ENCODE results near the gene PPP1R13L.

PPP1R13L gene

GRCh38 chr19:45403781-45404556 is 900 bp downstream of the PPP1R13L start:
- TF ChIP-seq CTCF (IDR thresholded peaks at IDR 0.05; ENCODE audit: low read depth, low read length) = peak; percentile 43
- no peak for DNase-seq (ENCODE audit: extremely low read depth, low read depth)

GRCh38 chr19:45403272-45403671 is 1.6 kb downstream of the PPP1R13L start:
- no peak for TF ChIP-seq CTCF (IDR thresholded peaks at IDR 0.05; ENCODE audit: low read depth, low read length)
- DNase-seq (ENCODE audit: extremely low read depth, low read depth) = no peak

- no peak for DNase-seq (ENCODE audit: extremely low read depth, low read depth)
- peak; percentile 27 for TF ChIP-seq CTCF (IDR thresholded peaks at IDR 0.05; ENCODE audit: low read depth, low read length)
Observed at GRCh38 chr19:45402298-45403061, 2.4 kb downstream of the PPP1R13L start.

DNA sequence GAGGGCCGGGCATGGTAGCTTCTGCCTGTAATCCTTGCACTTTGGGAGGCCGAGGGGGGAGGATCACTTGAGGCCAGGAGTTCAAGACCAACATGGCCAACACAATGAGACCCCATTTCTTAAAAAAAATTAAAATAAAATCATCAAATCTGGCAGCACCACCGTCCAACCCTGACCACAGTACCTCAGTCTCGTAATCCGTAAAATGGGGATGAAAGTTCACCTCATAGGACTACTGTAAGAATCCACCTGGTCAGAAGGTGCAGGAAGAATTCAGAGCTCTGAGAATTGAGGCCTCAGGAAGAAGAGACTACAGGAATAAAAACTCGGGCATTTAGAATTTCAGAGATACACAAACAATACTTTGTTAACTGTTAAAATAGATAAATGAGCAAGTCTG is 3.1 kb downstream of the PPP1R13L start:
- TF ChIP-seq CTCF (IDR thresholded peaks at IDR 0.05; ENCODE audit: low read depth, low read length) = no peak
- DNase-seq (ENCODE audit: extremely low read depth, low read depth) = no peak

DNA sequence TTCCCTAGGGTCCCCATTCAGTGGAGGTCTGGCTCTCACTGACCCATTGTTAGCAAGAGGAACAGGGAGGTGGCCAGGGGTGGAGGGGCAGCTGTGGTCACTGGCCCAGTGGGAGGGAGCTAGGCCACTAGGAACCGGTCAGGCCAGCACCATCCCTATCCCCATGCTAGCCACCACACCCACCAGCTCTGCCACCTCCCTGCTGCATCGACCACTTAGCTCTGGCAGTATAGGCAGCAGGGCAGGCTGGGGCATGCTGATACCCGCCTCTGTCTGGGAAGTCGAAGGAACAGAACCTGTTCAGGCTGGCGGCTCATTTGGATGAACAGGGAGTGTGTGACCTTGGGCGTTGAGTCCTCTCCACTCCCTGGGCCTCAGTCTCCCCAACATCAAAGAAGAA is 4.7 kb downstream of the PPP1R13L start:
- TF ChIP-seq CTCF (IDR thresholded peaks at IDR 0.05; ENCODE audit: low read depth, low read length) = no peak
- DNase-seq (ENCODE audit: extremely low read depth, low read depth) = no peak

DNA sequence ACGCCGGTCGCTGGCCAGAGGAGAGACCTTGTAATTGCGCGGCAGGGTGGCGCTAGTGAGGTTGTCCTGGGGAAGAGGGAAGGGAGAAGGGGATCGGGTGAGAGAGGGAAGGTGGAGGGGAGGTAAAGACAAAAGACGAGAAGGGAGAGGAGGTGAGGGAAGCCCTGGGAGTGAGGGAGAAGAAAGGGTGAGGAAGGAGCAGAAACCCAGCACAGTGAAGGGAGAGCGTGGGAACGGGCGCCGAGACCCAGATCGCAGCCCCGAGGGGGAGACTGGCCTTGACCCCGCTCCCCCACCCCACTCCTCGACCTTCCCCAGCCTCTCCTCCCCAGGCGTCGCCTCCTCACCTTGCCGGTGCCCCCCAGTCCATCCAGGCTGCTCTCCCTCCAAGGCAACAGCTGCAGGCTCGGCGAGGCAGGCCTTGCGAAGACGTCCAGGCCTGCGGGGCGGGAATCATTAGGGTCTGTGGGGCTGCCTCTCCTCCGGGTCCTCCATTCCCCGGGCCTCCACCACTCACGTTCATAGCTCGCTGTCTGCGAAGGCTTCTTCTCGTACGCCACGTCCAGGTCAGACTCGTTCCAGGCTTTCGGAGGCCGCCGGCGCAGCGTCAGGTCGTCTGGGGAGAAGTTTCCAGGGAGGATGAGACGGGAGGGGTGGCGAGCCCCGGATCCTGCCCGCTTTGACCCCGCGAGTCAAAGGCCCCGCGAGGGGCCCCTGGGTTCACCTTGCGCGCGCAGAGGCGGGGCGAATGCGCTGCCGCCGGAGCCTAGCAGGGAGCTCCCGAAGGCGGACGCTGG is 8.8 kb downstream of the PPP1R13L start:
- DNase-seq (ENCODE audit: extremely low read depth, low read depth) = no peak
- no peak for TF ChIP-seq CTCF (IDR thresholded peaks at IDR 0.05; ENCODE audit: low read depth, low read length)

Measured in AG09319 (cell line).